ENCODE data around the gene FBXW8.

Gene FBXW8

DNA sequence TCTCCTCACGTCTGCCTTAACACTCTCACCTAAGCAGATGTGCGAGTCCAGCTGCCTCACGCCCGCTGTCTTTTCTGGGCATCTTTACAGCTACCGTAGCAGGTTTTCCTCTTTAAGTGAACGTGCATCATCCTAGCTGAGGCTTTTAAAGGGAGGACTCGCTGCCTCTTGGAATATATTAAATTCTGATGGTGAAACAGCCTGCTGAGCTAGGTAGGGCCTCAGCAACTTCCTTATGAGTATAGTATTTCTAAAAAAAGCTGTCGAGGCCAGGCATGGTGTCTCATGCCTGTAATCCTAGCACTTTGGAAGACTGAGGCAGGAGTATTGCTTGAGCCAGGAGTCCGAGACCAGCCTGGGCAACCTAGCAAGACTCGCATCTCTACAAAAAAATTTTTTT lies 156.3 kb downstream of the FBXW8 start:
- no peak overlapping the region for H3K9ac ChIP-seq (ENCODE audit: low read length)
- H4K20me1 ChIP-seq (ENCODE audit: insufficient read depth, low read length) = no peaks in the 10 kb centered on the region
- DNase-seq = no peak
- no peak overlapping the region for H2AFZ ChIP-seq (ENCODE audit: low read length)
- H3K27me3 ChIP-seq (replicated peaks; ENCODE audit: insufficient read depth, low read length) = no peaks in the 10 kb centered on the region
- H3K9me3 ChIP-seq (replicated peaks; ENCODE audit: insufficient read depth, low read length) = no peaks in the 10 kb centered on the region
- no peaks in the 10 kb centered on the region for H3K4me1 ChIP-seq (ENCODE audit: low read length)
- no peaks in the 10 kb centered on the region for H3F3A ChIP-seq (ENCODE audit: insufficient read depth, low read length)
- H3K9me2 ChIP-seq (replicated peaks; ENCODE audit: insufficient read depth, low read length) = no peaks in the 10 kb centered on the region
- H3K79me2 ChIP-seq (ENCODE audit: low read length) = no peaks in the 10 kb centered on the region
- no peaks in the 10 kb centered on the region for H3K36me3 ChIP-seq (replicated peaks; ENCODE audit: insufficient read depth, low read length)
- no peak overlapping the region for H3K27ac ChIP-seq (ENCODE audit: low read length)
- no peak for TF ChIP-seq EZH2 (optimal IDR thresholded peaks at IDR 0.05; ENCODE audit: low read depth, low read length)
- H3K4me3 ChIP-seq (ENCODE audit: low read length) = no peak overlapping the region
- no peak overlapping the region for H3K4me2 ChIP-seq (ENCODE audit: low read depth, low read length)

DNA sequence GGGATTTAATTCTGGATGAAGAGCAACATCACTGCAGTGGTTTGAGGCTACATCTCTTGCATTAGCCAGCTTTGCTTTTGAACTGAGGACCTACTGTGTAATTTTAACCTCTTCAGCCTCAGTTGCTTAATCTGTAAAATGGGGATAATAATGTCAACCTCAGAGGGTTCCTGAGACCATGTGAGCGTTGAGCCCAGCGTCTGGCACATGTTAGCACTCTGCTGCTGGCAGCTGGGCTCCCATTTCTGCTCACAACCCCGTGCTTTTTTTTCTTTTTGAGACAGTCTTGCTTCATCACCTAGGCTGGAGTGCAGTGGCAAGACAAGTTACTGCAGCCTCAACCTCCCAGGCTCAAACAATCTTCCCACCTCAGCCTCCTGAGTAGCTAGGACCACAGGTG lies 156.9 kb downstream of the FBXW8 start:
- H4K20me1 ChIP-seq (ENCODE audit: insufficient read depth, low read length) = no peaks in the 10 kb centered on the region
- no peaks in the 10 kb centered on the region for H3K36me3 ChIP-seq (replicated peaks; ENCODE audit: insufficient read depth, low read length)
- no peak overlapping the region for H3K27ac ChIP-seq (ENCODE audit: low read length)
- TF ChIP-seq EZH2phosphoT487 (IDR thresholded peaks at IDR 0.05; ENCODE audit: low read length) = no peak
- TF ChIP-seq, protein P1, sequence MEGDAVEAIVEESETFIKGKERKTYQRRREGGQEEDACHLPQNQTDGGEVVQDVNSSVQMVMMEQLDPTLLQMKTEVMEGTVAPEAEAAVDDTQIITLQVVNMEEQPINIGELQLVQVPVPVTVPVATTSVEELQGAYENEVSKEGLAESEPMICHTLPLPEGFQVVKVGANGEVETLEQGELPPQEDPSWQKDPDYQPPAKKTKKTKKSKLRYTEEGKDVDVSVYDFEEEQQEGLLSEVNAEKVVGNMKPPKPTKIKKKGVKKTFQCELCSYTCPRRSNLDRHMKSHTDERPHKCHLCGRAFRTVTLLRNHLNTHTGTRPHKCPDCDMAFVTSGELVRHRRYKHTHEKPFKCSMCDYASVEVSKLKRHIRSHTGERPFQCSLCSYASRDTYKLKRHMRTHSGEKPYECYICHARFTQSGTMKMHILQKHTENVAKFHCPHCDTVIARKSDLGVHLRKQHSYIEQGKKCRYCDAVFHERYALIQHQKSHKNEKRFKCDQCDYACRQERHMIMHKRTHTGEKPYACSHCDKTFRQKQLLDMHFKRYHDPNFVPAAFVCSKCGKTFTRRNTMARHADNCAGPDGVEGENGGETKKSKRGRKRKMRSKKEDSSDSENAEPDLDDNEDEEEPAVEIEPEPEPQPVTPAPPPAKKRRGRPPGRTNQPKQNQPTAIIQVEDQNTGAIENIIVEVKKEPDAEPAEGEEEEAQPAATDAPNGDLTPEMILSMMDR (IDR thresholded peaks at IDR 0.05; ENCODE audit: low read length) = no peak
- TF ChIP-seq EZH2 (optimal IDR thresholded peaks at IDR 0.05; ENCODE audit: low read depth, low read length) = no peak
- no peak overlapping the region for H2AFZ ChIP-seq (ENCODE audit: low read length)
- no peak overlapping the region for H3K4me2 ChIP-seq (ENCODE audit: low read depth, low read length)
- no peaks in the 10 kb centered on the region for H3K4me1 ChIP-seq (ENCODE audit: low read length)
- H3K9ac ChIP-seq (ENCODE audit: low read length) = no peak overlapping the region
- H3K79me2 ChIP-seq (ENCODE audit: low read length) = no peaks in the 10 kb centered on the region
- H3K9me2 ChIP-seq (replicated peaks; ENCODE audit: insufficient read depth, low read length) = no peaks in the 10 kb centered on the region
- H3K4me3 ChIP-seq (ENCODE audit: low read length) = no peak overlapping the region
- DNase-seq = no peak
- H3K9me3 ChIP-seq (replicated peaks; ENCODE audit: insufficient read depth, low read length) = no peaks in the 10 kb centered on the region
- no peaks in the 10 kb centered on the region for H3F3A ChIP-seq (ENCODE audit: insufficient read depth, low read length)
- no peaks in the 10 kb centered on the region for H3K27me3 ChIP-seq (replicated peaks; ENCODE audit: insufficient read depth, low read length)

DNA sequence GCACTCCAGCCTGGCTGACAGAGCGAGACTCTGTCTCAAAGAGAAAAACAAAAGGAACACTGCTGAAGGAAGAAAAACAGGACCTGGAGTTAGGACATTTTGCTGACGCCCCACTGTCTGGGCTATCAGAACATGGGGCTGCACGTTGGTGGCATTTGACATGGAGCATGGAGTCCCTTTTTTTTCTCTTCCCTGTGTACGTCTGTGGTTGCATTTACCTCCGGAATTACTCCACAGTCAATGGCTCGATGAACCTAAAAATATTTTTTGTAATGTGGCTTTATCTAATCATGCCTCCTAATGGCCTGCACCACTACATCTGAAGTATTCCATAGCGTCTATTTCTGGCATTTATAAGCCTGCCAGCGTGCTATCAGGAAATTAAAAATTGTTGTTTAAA lies 157.7 kb downstream of the FBXW8 start:
- no peak overlapping the region for H3K4me2 ChIP-seq (ENCODE audit: low read depth, low read length)
- no peaks in the 10 kb centered on the region for H3K27me3 ChIP-seq (replicated peaks; ENCODE audit: insufficient read depth, low read length)
- no peak for DNase-seq
- no peak overlapping the region for H3K27ac ChIP-seq (ENCODE audit: low read length)
- H2AFZ ChIP-seq (ENCODE audit: low read length) = no peak overlapping the region
- H3K36me3 ChIP-seq (replicated peaks; ENCODE audit: insufficient read depth, low read length) = no peaks in the 10 kb centered on the region
- no peaks in the 10 kb centered on the region for H3K4me1 ChIP-seq (ENCODE audit: low read length)
- H3K9me3 ChIP-seq (replicated peaks; ENCODE audit: insufficient read depth, low read length) = no peaks in the 10 kb centered on the region
- no peak overlapping the region for H3K4me3 ChIP-seq (ENCODE audit: low read length)
- TF ChIP-seq EZH2phosphoT487 (IDR thresholded peaks at IDR 0.05; ENCODE audit: low read length) (no peak), EZH2 (optimal IDR thresholded peaks at IDR 0.05; ENCODE audit: low read depth, low read length) (no peak)
- TF ChIP-seq, protein P1 (IDR thresholded peaks at IDR 0.05; ENCODE audit: low read length) = no peak
- no peaks in the 10 kb centered on the region for H3K79me2 ChIP-seq (ENCODE audit: low read length)
- no peaks in the 10 kb centered on the region for H4K20me1 ChIP-seq (ENCODE audit: insufficient read depth, low read length)
- no peaks in the 10 kb centered on the region for H3F3A ChIP-seq (ENCODE audit: insufficient read depth, low read length)
- H3K9me2 ChIP-seq (replicated peaks; ENCODE audit: insufficient read depth, low read length) = no peaks in the 10 kb centered on the region
- no peak overlapping the region for H3K9ac ChIP-seq (ENCODE audit: low read length)

DNA sequence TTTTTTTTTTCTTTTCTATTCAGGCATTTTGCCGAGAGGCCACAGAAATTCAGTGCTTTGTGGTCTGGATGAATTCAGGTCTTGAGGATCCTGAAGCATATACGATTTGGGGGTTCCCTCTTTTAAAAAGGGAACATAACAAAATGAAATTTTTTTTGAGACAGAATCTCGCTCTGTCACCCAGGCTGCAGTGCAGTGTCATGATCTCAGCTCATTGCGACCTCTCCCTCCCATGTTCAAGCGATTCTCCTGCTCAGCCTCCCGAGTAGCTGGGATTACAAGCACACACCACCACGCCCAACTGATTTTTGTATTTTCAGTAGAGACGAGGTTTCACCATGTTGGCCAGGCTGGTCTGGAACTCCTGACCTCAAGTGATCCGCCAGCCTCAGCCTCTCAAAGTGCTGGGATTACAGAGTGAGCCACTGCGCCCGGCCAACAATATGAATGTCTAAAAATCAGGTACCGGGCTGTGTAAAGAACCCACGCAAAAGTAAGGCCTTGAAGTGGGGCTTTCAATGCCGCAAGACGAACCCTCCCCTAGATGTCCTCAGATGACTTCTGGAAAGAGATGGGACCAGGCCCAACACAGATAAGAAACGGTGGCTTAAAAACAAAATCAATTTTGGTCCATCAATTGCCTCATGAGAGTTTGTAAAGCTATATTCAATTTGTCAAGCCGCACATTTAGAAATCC lies 158.5 kb downstream of the FBXW8 start:
- Histone ChIP-seq H3K4me2 (ENCODE audit: low read depth, low read length) (no peak overlapping the region), H3K27ac (ENCODE audit: low read length) (no peak overlapping the region), H3K4me3 (ENCODE audit: low read length) (no peak overlapping the region), H2AFZ (ENCODE audit: low read length) (no peak overlapping the region), H3K9ac (ENCODE audit: low read length) (no peak overlapping the region), H3K9me2 (replicated peaks; ENCODE audit: insufficient read depth, low read length) (no peaks in the 10 kb centered on the region), H3K9me3 (replicated peaks; ENCODE audit: insufficient read depth, low read length) (no peaks in the 10 kb centered on the region), H3K79me2 (ENCODE audit: low read length) (no peaks in the 10 kb centered on the region), H3K4me1 (ENCODE audit: low read length) (no peaks in the 10 kb centered on the region), H3K36me3 (replicated peaks; ENCODE audit: insufficient read depth, low read length) (no peaks in the 10 kb centered on the region), H3K27me3 (replicated peaks; ENCODE audit: insufficient read depth, low read length) (no peaks in the 10 kb centered on the region), H3F3A (ENCODE audit: insufficient read depth, low read length) (no peaks in the 10 kb centered on the region), H4K20me1 (ENCODE audit: insufficient read depth, low read length) (no peaks in the 10 kb centered on the region)
- DNase-seq = no peak
- no peak for TF ChIP-seq EZH2phosphoT487 (IDR thresholded peaks at IDR 0.05; ENCODE audit: low read length)
- TF ChIP-seq, protein P1 (IDR thresholded peaks at IDR 0.05; ENCODE audit: low read length) = no peak
- TF ChIP-seq EZH2 (optimal IDR thresholded peaks at IDR 0.05; ENCODE audit: low read depth, low read length) = no peak

Measured in MM.1S (cell line).